Measurements from ENCODE around the gene MOB3C.

MOB3C gene

GRCh38 chr1:46617108-46617800 is 643 bp upstream of the MOB3C start:
- H3K4me1 ChIP-seq (ENCODE audit: control insufficient read depth in 1 of 2, insufficient read depth in 2 of 2, low read length in 2 of 2) = peaks cover 23 to 41% of the 10 kb centered on the region in 2 donors
- peak overlapping the region; percentile 82 for H3K27ac ChIP-seq (ENCODE audit: low read length)
- no peaks in the 10 kb centered on the region for H3K36me3 ChIP-seq (ENCODE audit: control insufficient read depth in 1 of 2, insufficient read depth in 2 of 2, low read length in 2 of 2)
- H3K27me3 ChIP-seq (ENCODE audit: low read depth, low read length) = no peaks in the 10 kb centered on the region
- no peaks in the 10 kb centered on the region for H3K9me3 ChIP-seq (ENCODE audit: control insufficient read depth in 1 of 2, low read length in 2 of 2)
- peak overlapping the region; percentile 81 to 90 for H3K4me3 ChIP-seq (ENCODE audit: low read depth in 1 of 2, low read length in 2 of 2)

- peak overlapping the region; percentile 81 to 90 for H3K4me3 ChIP-seq (ENCODE audit: low read depth in 1 of 2, low read length in 2 of 2)
- H3K4me1 ChIP-seq (ENCODE audit: control insufficient read depth in 1 of 2, insufficient read depth in 2 of 2, low read length in 2 of 2) = peaks cover 23 to 53% of the 10 kb centered on the region in 2 donors
- peaks cover 0 to 5% of the 10 kb centered on the region in 2 donors for H3K36me3 ChIP-seq (ENCODE audit: control insufficient read depth in 1 of 2, insufficient read depth in 2 of 2, low read length in 2 of 2)
- H3K27me3 ChIP-seq (ENCODE audit: low read depth, low read length) = no peaks in the 10 kb centered on the region
- H3K27ac ChIP-seq (ENCODE audit: low read length) = peak overlapping the region; percentile 82
- H3K9me3 ChIP-seq (ENCODE audit: control insufficient read depth in 1 of 2, low read length in 2 of 2) = no peaks in the 10 kb centered on the region
Observed at GRCh38 chr1:46615735-46616134, 876 bp downstream of the MOB3C start.

- H3K4me1 ChIP-seq (ENCODE audit: control insufficient read depth in 1 of 2, insufficient read depth in 2 of 2, low read length in 2 of 2) = peaks cover 23 to 53% of the 10 kb centered on the region in 2 donors
- H3K27me3 ChIP-seq (ENCODE audit: low read depth, low read length) = no peaks in the 10 kb centered on the region
- peaks cover under 1 to 5% of the 10 kb centered on the region in 2 donors for H3K36me3 ChIP-seq (ENCODE audit: control insufficient read depth in 1 of 2, insufficient read depth in 2 of 2, low read length in 2 of 2)
- H3K4me3 ChIP-seq (ENCODE audit: low read depth in 1 of 2, low read length in 2 of 2) = peak overlapping the region; percentile 81 to 90
- peak overlapping the region; percentile 82 for H3K27ac ChIP-seq (ENCODE audit: low read length)
- no peaks in the 10 kb centered on the region for H3K9me3 ChIP-seq (ENCODE audit: control insufficient read depth in 1 of 2, low read length in 2 of 2)
Observed at GRCh38 chr1:46615088-46615487, 1.5 kb downstream of the MOB3C start.

- no peaks in the 10 kb centered on the region for H3K27me3 ChIP-seq (ENCODE audit: low read depth, low read length)
- H3K27ac ChIP-seq (ENCODE audit: low read length) = peak overlapping the region; percentile 42
- peaks cover 5 to 10% of the 10 kb centered on the region in 2 donors for H3K36me3 ChIP-seq (ENCODE audit: control insufficient read depth in 1 of 2, insufficient read depth in 2 of 2, low read length in 2 of 2)
- H3K4me3 ChIP-seq (ENCODE audit: low read depth in 1 of 2, low read length in 2 of 2) = peak overlapping the region in 1 of 2 donors; percentile 81
- H3K9me3 ChIP-seq (ENCODE audit: control insufficient read depth in 1 of 2, low read length in 2 of 2) = no peaks in the 10 kb centered on the region
- peaks cover 23 to 53% of the 10 kb centered on the region in 2 donors for H3K4me1 ChIP-seq (ENCODE audit: control insufficient read depth in 1 of 2, insufficient read depth in 2 of 2, low read length in 2 of 2)
Observed at GRCh38 chr1:46614604-46614984, 2.0 kb downstream of the MOB3C start.

- H3K4me1 ChIP-seq (ENCODE audit: control insufficient read depth in 1 of 2, insufficient read depth in 2 of 2, low read length in 2 of 2) = peaks cover 23 to 53% of the 10 kb centered on the region in 2 donors
- peak overlapping the region; percentile 9 to 81 for H3K4me3 ChIP-seq (ENCODE audit: low read depth in 1 of 2, low read length in 2 of 2)
- H3K27me3 ChIP-seq (ENCODE audit: low read depth, low read length) = no peaks in the 10 kb centered on the region
- peak overlapping the region; percentile 42 for H3K27ac ChIP-seq (ENCODE audit: low read length)
- no peaks in the 10 kb centered on the region for H3K9me3 ChIP-seq (ENCODE audit: control insufficient read depth in 1 of 2, low read length in 2 of 2)
- peaks cover 11 to 17% of the 10 kb centered on the region in 2 donors for H3K36me3 ChIP-seq (ENCODE audit: control insufficient read depth in 1 of 2, insufficient read depth in 2 of 2, low read length in 2 of 2)
Observed at GRCh38 chr1:46613661-46614603, 2.7 kb downstream of the MOB3C start.

- H3K4me3 ChIP-seq (ENCODE audit: low read depth in 1 of 2, low read length in 2 of 2) = peak overlapping the region; percentile 9 to 81
- no peaks in the 10 kb centered on the region for H3K9me3 ChIP-seq (ENCODE audit: control insufficient read depth in 1 of 2, low read length in 2 of 2)
- no peaks in the 10 kb centered on the region for H3K27me3 ChIP-seq (ENCODE audit: low read depth, low read length)
- peaks cover 19 to 25% of the 10 kb centered on the region in 2 donors for H3K36me3 ChIP-seq (ENCODE audit: control insufficient read depth in 1 of 2, insufficient read depth in 2 of 2, low read length in 2 of 2)
- H3K27ac ChIP-seq (ENCODE audit: low read length) = no peak overlapping the region
- peaks cover 23 to 53% of the 10 kb centered on the region in 2 donors for H3K4me1 ChIP-seq (ENCODE audit: control insufficient read depth in 1 of 2, insufficient read depth in 2 of 2, low read length in 2 of 2)
Observed at GRCh38 chr1:46612937-46613660, 3.5 kb downstream of the MOB3C start.

- Histone ChIP-seq H3K36me3 (ENCODE audit: control insufficient read depth in 1 of 2, insufficient read depth in 2 of 2, low read length in 2 of 2) (peaks cover 21 to 28% of the 10 kb centered on the region in 2 donors), H3K27ac (ENCODE audit: low read length) (no peak overlapping the region), H3K27me3 (ENCODE audit: low read depth, low read length) (no peaks in the 10 kb centered on the region), H3K4me3 (ENCODE audit: low read depth in 1 of 2, low read length in 2 of 2) (peak overlapping the region in 1 of 2 donors; percentile 8), H3K4me1 (ENCODE audit: control insufficient read depth in 1 of 2, insufficient read depth in 2 of 2, low read length in 2 of 2) (peaks cover 23 to 48% of the 10 kb centered on the region in 2 donors), H3K9me3 (ENCODE audit: control insufficient read depth in 1 of 2, low read length in 2 of 2) (no peaks in the 10 kb centered on the region)
Observed at GRCh38 chr1:46611691-46612221, 4.9 kb downstream of the MOB3C start.

GRCh38 chr1:46607345-46608130 is 9.1 kb downstream of the MOB3C start:
- no peak overlapping the region for H3K27ac ChIP-seq (ENCODE audit: low read length)
- peaks cover 6 to 25% of the 10 kb centered on the region in 2 donors for H3K4me1 ChIP-seq (ENCODE audit: control insufficient read depth in 1 of 2, insufficient read depth in 2 of 2, low read length in 2 of 2)

GRCh38 chr1:46606255-46606965 is 10.2 kb downstream of the MOB3C start:
- H3K27me3 ChIP-seq (ENCODE audit: low read depth, low read length) = no peaks in the 10 kb centered on the region
- H3K27ac ChIP-seq (ENCODE audit: low read length) = no peak overlapping the region
- H3K4me1 ChIP-seq (ENCODE audit: control insufficient read depth in 1 of 2, insufficient read depth in 2 of 2, low read length in 2 of 2) = peaks cover 6 to 20% of the 10 kb centered on the region in 2 donors
- H3K36me3 ChIP-seq (ENCODE audit: control insufficient read depth in 1 of 2, insufficient read depth in 2 of 2, low read length in 2 of 2) = peaks cover 21 to 24% of the 10 kb centered on the region in 2 donors
- H3K9me3 ChIP-seq (ENCODE audit: control insufficient read depth in 1 of 2, low read length in 2 of 2) = no peaks in the 10 kb centered on the region
- no peak overlapping the region for H3K4me3 ChIP-seq (ENCODE audit: low read depth in 1 of 2, low read length in 2 of 2)

More at GRCh38 chr1:46607345-46608130, 9.1 kb downstream of the MOB3C start:
- Histone ChIP-seq H3K36me3 (ENCODE audit: control insufficient read depth in 1 of 2, insufficient read depth in 2 of 2, low read length in 2 of 2) (peaks cover 21 to 28% of the 10 kb centered on the region in 2 donors), H3K9me3 (ENCODE audit: control insufficient read depth in 1 of 2, low read length in 2 of 2) (no peaks in the 10 kb centered on the region), H3K4me3 (ENCODE audit: low read depth in 1 of 2, low read length in 2 of 2) (no peak overlapping the region), H3K27me3 (ENCODE audit: low read depth, low read length) (no peaks in the 10 kb centered on the region)

GRCh38 chr1:46605232-46605631 is 11.4 kb downstream of the MOB3C start:
- H3K4me1 ChIP-seq (ENCODE audit: control insufficient read depth in 1 of 2, insufficient read depth in 2 of 2, low read length in 2 of 2) = peaks cover 6 to 19% of the 10 kb centered on the region in 2 donors

More at GRCh38 chr1:46605232-46605631, 11.4 kb downstream of the MOB3C start:
- H3K27me3 ChIP-seq (ENCODE audit: low read depth, low read length) = no peaks in the 10 kb centered on the region
- no peak overlapping the region for H3K4me3 ChIP-seq (ENCODE audit: low read depth in 1 of 2, low read length in 2 of 2)
- H3K9me3 ChIP-seq (ENCODE audit: control insufficient read depth in 1 of 2, low read length in 2 of 2) = no peaks in the 10 kb centered on the region
- H3K36me3 ChIP-seq (ENCODE audit: control insufficient read depth in 1 of 2, insufficient read depth in 2 of 2, low read length in 2 of 2) = peaks cover 21 to 24% of the 10 kb centered on the region in 2 donors
- no peak overlapping the region for H3K27ac ChIP-seq (ENCODE audit: low read length)
